GM18870 (cell line): ENCODE measurements around the gene LHFPL6.

ENCODE experiments used
- ATAC-seq: cut with Tn5 transposase; IDR thresholded peaks from one replicate; pipeline ENCODE4 v1.9.1; 2021; ENCODE audit warnings: moderate library complexity; ENCODE audit not compliant: unreplicated experiment

Gene LHFPL6

DNA sequence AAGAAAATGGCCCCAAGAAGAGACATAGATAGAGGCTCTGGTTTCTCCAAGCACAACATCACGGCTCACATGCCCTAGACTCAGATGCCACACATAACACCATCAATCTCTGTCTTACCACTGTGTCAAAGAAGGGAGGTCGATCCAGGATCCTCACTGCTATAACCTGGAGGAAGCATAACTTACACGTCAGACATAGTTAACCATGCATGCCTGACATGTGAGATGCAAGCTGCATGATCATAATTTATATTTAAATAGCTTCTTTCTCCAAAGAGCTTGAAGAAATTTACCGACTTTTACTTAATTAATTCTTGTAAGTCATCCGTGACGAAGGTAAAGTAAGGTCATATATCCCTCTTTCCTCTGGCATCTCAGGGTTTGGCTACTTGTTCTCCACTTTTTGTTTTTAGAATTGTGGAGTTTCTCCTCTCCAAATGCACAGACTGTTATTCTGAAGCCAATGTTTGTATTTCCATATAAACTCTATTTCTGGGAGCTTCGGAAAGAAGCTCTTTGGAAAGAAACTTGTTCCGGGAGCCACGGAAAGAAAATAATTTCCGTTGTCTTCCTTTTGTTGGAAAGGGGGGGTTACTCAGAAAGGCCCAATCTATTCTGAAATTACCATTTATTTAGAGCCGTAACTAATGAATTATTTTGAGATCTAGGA lies 205.6 kb downstream of the LHFPL6 start:
- no peak for ATAC-seq

DNA sequence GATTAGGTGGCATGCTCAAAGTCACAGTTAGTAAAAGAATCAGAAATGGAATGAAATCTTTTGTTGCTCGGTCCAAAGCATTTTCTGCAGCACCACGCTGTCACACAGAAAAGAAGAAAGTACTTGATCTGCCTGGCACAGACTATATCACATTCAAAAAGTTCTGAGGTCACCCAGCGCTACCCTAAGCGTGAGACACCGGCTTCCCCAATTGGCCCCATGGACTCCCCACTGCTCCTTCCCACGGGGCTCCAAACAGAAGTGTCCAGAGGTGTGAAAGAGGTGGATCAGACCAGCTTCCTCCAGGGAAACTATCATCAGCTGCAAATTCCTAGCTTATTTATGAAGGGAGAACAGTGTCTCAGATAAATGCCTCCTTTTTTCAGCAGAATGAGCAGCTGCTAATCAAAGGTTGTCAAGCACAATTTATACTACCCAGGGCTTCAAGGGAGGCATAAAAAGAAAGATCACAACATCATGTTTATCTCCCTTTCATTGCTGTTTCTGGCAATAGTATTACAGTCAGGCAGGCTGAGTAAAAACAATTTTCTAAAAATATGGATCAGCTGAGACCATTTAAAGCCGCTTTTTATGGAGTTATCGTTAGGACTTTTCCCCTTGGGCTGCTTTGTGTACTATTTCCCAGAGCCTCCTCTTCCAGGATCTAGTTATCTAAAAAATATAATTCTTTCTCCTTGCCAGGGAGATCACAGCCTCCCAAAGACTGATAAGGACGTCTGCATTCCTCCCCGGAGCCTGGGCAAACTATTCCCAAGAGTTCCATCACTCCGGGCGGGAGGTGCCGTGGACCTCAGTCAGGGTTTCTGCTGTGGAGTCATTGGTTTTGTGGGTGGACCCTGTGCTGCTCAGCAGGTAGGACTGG lies 208.0 kb downstream of the LHFPL6 start:
- no peak for ATAC-seq

DNA sequence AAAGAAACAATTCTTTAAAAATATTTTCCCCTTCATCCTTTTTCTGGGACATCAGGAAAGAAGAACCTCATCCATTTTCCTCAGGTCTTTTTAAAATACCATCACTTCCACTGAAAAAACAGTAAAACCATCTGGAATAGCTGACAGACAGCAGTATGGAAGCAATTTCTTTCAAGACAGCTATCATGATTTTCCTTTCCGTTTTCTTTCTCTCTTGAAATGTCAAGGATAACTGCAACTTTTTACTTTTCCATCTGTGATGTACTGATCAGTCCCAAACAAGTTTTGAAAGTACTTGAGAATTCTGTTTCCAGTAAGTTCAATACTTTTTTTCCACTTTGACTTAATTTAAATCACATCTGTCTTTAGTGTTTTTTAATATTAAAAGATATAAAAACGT lies 211.2 kb downstream of the LHFPL6 start:
- ATAC-seq: no peak

DNA sequence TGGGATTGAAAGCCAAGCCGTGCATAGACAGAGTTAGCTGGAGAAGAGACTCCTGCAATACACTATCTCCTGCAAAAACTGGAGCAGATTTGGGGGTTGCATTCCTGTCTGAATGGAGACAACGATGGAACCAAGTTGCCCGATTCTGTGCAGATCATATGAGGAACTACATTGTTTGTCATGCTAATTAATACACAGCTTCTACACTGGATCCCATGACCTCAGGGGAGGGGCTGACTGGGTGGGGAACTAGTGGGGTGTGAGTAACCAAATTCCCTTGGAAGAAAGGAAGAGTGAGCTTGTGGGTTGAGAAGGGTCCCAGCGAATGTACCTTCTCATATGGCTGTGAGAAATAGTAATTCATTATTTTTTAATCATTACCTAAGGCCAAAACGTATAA lies 214.0 kb downstream of the LHFPL6 start:
- no peak for ATAC-seq

DNA sequence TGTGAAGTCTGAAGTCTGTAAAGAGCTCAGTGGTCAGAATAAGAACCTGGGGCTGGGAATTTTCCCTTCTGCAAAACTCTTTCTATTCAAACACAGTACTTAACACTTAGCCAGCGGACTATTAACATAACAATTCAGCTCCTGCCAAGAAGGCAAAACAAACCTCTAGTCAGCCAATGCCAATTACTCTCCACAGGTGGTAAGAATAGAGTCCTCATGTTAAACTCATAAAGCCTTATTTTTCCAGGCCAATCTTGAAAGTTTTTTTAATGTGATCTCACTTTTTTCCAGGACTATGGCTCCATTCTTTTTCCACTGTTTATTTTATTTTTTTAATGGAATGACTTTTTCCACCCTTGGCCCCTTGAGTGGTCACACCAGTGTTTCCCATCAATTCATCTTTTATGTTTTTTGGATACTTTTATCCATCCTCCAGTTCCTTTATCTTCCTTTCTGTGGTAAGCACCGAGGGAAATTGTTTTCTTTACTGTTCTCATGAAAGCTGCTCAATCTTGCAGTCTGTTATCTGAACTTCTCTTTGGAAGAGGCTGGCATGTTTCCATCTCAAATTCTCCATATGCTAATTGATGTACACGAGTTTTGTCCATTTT lies 217.3 kb downstream of the LHFPL6 start:
- no peak for ATAC-seq

DNA sequence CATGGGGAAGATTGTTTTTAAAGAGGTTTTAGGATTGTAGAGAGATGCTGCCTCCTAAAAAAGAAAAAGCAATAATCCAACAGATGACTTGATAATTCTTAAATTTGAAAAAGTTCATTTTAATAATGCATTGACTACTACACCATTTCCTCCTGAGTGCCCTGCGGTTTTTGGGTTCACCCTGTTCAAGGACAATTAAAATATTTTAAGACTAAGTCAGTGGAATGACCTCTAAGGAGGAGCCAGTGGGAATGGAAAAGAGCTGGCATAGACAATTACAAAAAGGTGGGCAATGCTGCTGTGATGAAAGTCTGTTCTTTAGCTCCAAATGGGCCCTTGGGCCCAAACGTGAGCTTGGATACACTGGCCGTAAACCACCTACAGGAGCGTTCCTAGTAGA lies 217.8 kb downstream of the LHFPL6 start:
- ATAC-seq: no peak

DNA sequence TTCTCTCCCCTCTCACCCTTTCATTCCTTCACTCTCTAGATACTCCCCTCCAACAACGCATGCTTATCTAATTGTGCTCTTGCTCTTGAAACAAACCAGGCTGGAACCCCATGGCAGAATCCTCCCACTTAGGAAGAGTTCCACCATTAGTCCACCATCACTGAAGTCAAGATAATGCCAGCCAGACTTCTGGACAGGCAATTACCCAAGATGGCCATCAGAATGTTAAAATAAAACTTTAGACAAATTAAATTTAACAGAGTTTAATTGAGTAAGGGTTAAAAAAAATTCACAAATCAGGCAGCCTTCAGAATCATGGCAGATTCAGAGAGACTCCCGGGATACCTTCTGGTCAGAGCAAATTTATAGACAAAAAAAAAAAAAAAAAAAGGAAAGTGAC lies 221.5 kb downstream of the LHFPL6 start:
- no peak for ATAC-seq

DNA sequence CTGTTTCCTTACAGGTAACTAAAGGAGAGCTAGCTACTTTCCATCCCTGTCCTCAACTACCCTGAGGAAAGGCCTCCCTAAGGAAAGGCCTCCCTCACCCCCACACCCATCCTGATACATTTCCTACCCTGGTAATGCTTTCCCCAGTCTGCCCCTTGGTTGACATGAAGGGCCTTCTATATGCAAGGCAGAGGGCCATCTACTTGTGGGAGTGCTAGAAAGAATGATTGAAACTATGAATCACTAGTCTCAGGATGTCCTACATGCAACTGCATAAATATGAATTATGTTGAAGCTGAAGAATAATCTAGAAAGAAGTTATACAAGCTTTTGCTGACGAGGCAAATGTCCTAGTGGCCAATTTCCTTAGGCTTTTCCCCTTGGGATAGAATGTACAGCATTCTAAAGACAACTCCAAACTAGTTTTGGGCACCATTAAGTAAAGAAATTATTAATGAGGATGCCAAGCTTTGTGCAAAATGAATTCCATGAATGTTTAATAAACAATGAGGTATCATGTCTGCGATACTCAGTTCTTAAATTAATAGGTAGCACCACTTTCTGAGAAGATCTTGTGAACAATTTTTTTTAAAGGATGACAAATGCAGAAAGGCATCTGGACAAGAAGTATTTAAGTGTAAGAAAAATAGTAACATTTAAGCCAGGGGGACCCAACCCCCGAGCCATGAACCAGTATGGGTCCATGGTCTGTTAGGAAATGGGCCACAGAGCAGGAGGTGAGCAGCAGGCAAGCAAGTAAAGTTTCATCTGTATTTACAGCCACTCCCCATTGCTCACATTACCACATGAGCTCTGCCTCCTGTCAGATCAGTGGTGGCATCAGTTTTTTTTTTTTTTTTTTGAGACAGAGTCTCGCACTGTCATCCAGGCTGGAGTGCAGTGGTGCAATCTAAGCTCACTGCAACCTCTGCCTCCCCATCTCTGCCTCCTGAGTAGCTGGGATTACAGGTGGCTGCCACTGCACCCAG lies 223.0 kb downstream of the LHFPL6 start:
- no peak for ATAC-seq

DNA sequence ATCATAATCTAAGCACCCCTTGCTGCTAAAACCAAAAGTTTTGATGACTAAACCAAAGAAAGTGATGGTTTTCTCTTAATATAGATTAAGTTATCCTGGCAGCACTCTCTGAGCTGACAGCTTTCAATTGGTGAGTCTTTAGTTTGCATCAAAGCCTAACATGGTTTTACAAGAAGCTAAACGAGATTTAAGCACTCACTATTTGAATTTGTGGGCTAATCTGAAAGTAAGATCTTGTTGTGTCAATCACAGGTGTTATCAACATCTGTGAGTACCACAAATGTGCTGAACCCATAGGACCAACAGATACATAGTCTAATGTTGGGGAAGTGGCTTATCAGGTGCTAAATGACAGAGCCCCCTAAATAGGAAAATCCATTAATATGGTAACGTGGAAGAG lies 223.9 kb downstream of the LHFPL6 start:
- ATAC-seq: peak; percentile 93

DNA sequence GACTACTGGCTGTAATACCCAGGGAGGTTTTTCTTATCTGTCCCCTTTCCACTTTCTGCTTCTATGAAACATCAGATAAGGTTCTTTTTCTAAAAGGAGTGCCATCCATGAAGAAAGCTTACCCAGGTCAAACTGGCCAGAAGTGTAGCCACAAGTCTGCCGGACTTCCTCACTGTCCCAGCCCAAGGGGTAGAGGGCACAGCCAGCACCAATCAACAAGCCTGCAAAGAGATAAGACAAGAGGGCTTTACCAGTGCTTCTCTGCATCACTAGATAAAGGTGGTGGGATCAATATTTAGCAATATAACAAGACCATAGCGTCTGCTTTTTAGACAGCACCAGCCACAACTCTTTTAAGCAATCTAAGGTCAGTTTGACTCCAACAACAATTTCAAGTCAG lies 224.7 kb downstream of the LHFPL6 start:
- ATAC-seq: no peak

DNA sequence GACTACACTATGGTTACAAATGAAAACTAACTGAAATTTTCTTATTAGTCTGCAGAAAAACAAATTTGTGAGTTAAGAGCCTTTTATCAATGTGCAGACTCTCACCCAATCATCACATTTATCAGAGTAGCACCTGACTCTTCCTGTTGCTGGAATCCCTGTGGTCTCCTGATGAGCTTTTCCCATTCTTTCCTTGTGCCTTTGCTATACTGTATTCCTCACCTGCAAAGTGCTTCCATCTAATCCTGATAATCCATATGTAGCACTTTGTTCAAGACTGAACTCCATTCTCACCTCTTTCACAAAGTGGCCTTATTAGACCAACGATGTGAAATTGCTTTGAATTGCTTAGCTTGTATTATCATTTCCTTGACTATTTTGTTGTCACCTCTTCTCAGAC lies 225.3 kb downstream of the LHFPL6 start:
- ATAC-seq: no peak

DNA sequence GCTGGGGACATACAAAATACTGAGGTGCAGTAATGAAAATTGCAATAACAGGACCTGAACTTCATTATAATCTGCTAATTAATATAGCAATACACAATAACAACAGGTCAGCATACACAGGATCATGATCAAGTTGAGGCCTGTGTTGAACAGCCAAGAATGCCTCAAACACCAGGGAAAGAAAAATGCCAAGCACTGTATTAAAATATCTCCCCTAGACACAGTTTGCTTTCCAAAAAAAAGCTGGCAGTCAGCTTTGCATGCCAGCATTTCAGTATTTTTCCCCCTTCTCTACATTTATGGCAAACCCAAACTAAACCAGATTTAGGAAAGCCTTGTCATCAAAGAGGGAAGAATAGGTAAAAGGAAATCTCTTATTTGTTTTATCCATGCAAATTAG lies 226.9 kb downstream of the LHFPL6 start:
- ATAC-seq: no peak

DNA sequence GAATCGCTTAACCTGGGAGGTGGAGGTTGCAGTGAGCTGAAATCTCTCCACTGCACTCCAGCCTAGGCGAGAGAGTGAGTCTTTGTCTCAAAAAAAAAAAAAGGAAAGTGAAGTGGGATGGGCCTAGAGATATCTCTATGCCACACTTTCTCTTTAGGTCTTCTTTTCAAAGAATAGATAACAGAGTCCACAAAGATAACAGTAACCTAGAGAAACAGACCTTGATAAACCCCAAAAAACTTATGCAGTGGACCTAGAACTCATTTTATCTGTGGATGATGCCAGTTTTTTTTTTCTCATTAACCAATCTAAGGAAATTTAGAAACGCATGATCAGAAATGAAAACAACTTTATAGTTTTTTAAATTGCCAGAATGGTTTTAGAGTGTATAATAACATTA lies 227.4 kb downstream of the LHFPL6 start:
- no peak for ATAC-seq

DNA sequence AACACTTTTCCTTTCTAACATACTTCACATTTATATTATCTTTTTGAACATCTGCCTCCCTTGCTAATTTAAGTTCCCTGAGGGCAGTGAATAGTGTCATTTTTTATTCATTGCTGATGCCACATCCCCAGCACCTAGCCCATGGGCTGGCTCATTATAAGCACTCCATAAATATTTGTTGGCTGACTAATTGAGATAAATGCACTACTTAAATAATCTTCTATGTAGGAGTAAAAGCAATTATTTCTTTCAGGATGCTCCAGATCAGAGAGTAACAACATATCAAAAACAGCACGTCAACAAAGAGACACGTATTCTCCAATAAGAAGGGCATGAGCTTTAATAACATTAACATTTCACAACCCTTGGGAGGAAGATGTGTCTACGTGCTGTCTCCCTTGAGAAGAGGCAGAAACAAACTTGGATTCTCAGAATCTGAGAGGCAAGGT lies 228.2 kb downstream of the LHFPL6 start:
- no peak for ATAC-seq

DNA sequence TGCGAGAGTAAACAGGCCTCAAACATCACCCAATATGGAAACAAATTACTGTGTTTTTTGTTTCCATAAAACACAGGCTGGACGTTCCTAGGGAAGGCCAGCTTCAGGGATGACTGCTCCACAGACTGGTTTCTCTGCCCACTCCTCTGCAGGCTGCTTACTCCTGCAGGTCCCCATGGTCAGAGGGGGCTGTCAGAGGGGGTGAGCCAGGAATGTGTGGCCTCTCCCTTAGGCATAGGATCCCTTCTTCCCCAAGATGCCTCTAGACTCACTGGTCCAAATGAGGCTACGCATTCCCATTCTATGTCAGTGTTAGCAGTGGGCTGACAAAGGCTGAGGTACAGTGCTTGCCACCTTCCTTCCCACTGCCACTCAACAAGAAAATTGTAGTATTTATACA lies 229.8 kb downstream of the LHFPL6 start:
- no peak for ATAC-seq

DNA sequence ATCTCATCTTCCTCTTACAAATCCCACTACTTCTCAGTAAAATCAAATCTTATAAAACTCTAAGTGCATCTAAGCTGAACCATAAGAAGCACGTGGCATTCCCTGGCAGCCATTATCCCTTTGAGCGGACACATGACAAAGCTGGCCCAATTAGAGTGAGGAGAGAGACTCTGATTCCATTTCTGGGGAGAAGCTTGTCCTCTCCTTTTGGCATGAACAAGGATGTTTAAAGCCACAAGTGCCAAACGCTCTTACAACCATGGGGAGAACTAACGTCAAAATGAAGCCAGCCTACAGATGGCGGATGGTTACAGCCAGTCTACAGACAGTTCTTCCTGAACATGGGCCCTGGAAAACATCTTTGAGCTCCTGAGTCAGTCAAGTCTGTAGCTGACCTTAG lies 231.3 kb downstream of the LHFPL6 start:
- no peak for ATAC-seq

DNA sequence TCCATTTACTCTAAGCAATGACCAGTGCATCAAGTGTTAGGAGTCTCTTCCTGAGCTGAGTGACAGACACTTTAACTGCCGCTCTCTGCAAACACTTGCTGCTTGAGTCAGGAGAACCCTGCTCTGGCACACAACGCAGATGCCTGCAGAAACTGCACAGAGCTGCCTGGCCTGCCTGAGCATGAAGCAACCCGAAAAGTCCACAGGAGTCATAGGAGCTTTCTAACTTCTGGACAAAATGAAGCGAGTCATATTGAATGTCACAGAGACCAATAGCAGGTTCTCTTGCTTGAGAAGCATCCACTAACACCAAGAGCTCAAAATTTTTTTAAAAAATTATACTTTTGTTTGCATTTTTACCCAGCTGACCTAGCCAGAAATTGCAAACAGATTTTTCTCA lies 232.4 kb downstream of the LHFPL6 start:
- ATAC-seq: no peak

DNA sequence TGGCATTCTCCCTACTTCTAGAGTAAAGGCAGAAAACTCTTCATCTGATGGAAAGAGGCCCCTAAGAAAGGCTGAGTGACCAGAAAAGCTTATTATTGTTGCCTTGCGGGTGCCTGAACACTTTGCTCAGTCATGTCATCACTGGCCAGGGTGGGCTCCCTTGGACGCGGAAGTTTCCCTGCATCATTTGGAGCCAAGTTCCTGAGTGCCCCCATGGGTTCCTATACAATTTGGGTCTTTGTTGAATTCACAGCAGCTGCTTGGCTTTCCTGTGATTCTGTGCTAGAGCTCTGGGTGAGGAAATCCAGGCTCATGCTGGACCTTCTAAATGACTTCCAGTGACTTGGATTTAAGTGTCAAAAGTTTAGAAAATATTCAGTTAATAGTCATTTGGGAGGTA lies 232.9 kb downstream of the LHFPL6 start:
- no peak for ATAC-seq

DNA sequence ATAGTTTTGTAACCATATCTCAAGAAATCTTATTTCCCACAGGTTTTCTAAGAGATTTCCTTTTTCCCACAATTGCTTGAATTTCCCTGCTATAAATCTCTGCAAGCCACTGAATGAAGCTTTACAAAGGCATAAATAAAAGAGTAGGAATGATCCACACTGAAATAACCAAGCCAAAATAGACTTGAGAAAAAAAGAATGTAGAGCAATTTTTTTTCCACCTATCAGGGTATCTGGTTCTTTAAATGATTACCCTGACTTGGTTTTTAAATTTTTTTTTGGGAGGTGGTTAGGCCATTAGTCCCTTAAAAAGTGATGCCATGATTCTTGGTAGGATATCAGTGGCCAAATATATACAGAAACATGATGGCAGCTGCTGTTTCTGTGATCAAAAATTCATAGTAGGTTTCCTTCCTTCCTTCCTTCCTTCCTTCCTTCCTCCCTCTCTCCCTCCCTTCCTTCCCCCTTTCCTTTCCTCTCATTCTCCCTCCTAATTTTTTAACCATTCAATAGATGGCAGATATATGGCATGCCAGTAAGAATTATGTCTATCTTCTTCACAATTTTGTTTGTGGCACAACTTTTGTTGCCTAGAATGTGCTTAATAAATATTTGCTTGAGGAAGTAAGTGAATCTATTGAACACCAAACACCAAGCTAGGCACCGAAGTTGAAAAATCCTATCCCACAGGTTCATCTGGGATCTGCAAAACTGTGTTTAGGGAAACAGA lies 233.7 kb downstream of the LHFPL6 start:
- ATAC-seq: no peak

DNA sequence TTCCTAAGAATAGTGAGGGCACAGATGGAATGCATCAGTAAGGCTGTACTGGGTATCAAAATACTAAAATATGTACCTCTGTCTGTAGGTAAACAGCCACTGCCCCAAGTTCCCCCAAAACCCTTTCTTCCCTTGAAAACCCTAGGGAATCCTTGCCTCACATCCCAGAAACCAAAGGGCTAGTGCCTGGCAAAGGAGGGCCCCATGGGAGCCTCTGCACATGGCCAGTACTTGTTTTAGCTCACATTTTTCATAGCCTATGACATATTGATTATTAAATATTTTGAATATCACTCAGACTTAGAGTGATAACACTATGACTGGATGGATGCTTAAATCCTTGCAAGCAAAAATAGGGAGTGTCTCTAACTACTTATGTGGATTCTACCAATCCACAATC lies 237.1 kb downstream of the LHFPL6 start:
- no peak for ATAC-seq
